ENCODE results near the gene SRGAP3.

The SRGAP3 gene

GRCh38 chr3:8982509-8982908 is 266.9 kb downstream of the SRGAP3 start:
- DNase-seq: no peak

- no peak for DNase-seq
These were observed 267.7 kb downstream of the SRGAP3 start for GRCh38 chr3:8981700-8982099.

- no peak for DNase-seq
These were observed 268.1 kb downstream of the SRGAP3 start for GRCh38 chr3:8981296-8981695.

- no peak for DNase-seq
These were observed 268.6 kb downstream of the SRGAP3 start for GRCh38 chr3:8980756-8981257.

GRCh38 chr3:8979262-8979661 is 270.2 kb downstream of the SRGAP3 start:
- no peak for DNase-seq

GRCh38 chr3:8978551-8978950 is 270.9 kb downstream of the SRGAP3 start:
- DNase-seq: no peak

GRCh38 chr3:8976540-8977182 is 272.8 kb downstream of the SRGAP3 start:
- DNase-seq: no peak

GRCh38 chr3:8975081-8976020 is 274.1 kb downstream of the SRGAP3 start:
- DNase-seq: no peak

- no peak for DNase-seq
These were observed 275.0 kb downstream of the SRGAP3 start for GRCh38 chr3:8974458-8974857.

GRCh38 chr3:8972639-8973038 is 276.8 kb downstream of the SRGAP3 start:
- DNase-seq: no peak

GRCh38 chr3:8970971-8971589 is 278.4 kb downstream of the SRGAP3 start:
- DNase-seq: peak; percentile 3 to 41

- DNase-seq: no peak
These were observed 280.2 kb downstream of the SRGAP3 start for GRCh38 chr3:8969241-8969640.

GRCh38 chr3:8968375-8968882 is 281.0 kb downstream of the SRGAP3 start:
- DNase-seq: no peak

- DNase-seq: no peak
These were observed 281.9 kb downstream of the SRGAP3 start for GRCh38 chr3:8967553-8967952.

- no peak for DNase-seq
These were observed 282.6 kb downstream of the SRGAP3 start for GRCh38 chr3:8966820-8967348.

- no peak for DNase-seq
These were observed 283.2 kb downstream of the SRGAP3 start for GRCh38 chr3:8966150-8966819.

GRCh38 chr3:8964436-8965370 is 284.7 kb downstream of the SRGAP3 start:
- DNase-seq: no peak

- DNase-seq: peak; percentile 87 to 92
These were observed 286.2 kb downstream of the SRGAP3 start, which contains the start of gene RAD18 for GRCh38 chr3:8963137-8963853. Gene RAD18, minus strand, starts transcription at chr3:8963472. Its CDS starts 87 bp downstream, at chr3:8963385.

GRCh38 chr3:8962226-8962861 is 287.1 kb downstream of the SRGAP3 start:
- DNase-seq: no peak

GRCh38 chr3:8959668-8960067 is 289.8 kb downstream of the SRGAP3 start:
- peak in 1 of 2 donors; percentile 60 for DNase-seq
